Caco-2 (cell line): ENCODE results near the gene ERP29. TPM values are rescaled to one million over a fixed set of nuclear protein-coding genes. Genes with fewer than 3 reads are reported as not detected.

Experiments
- BruUV-seq: library from RNA; stranded (reverse); fragments of 400-500 nt; replicated peaks from 2 replicates; lab custom pipeline; 2021; lab: Mats Ljungman, UMichigan
- CTCF ChIA-PET: fragments of 300-600 bp; sonication (Branson Sonifier 250); formaldehyde crosslinking; loops from one replicate; lab custom pipeline; 2022; ENCODE audit warnings: antibody characterized with exemption; lab: Charles Lee
- POLR2A ChIA-PET: fragments of 300-600 bp; sonication (Branson Sonifier 250); formaldehyde crosslinking; loops from one replicate; lab custom pipeline; 2022; ENCODE audit warnings: antibody characterized with exemption; lab: Charles Lee
- DNase-seq, 2 experiments: peaks; one replicate each; pipeline versions ENCODE4 v3.0.0 to v3.0.0-alpha.2; 2020 to 2022
- H3K27me3 ChIP-seq: replicated peaks from 2 replicates; pipeline ENCODE4 v1.6.0; 2011; ENCODE audit warnings: low read length; ENCODE audit not compliant: control insufficient read depth, insufficient read depth
- H3K36me3 ChIP-seq: 2 replicates; pipeline ENCODE4 v1.5.1; 2011; ENCODE audit warnings: low read length; ENCODE audit not compliant: control insufficient read depth, insufficient read depth
- H3K4me1 ChIP-seq: fragments of 250-450 bp; sonication (Bioruptor Pico); 2 replicates; pipeline ENCODE4 v1.5.1; 2020; ENCODE audit warnings: mild to moderate bottlenecking
- H3K4me3 ChIP-seq: 2 replicates; pipeline ENCODE4 v1.5.1; 2011; ENCODE audit warnings: low read depth, mild to moderate bottlenecking, control low read depth, low read length
- H3K9me3 ChIP-seq: fragments of 250-450 bp; sonication (Bioruptor Pico); 2 replicates; pipeline ENCODE4 v1.5.1; 2020; ENCODE audit warnings: mild to moderate bottlenecking, moderate library complexity
- H3K27ac Mint-ChIP-seq: one replicate; pipeline ENCODE4 v1.8.0; 2022; ENCODE audit warnings: mixed read lengths; ENCODE audit not compliant: unreplicated experiment
- H3K27me3 Mint-ChIP-seq: one replicate; pipeline ENCODE4 v1.8.0; 2022; ENCODE audit warnings: mixed read lengths; ENCODE audit not compliant: insufficient read depth, unreplicated experiment
- H3K36me3 Mint-ChIP-seq: one replicate; pipeline ENCODE4 v1.8.0; 2022; ENCODE audit warnings: mild to moderate bottlenecking, mixed read lengths; ENCODE audit not compliant: insufficient read depth, unreplicated experiment
- H3K4me1 Mint-ChIP-seq: one replicate; pipeline ENCODE4 v1.8.0; 2022; ENCODE audit warnings: low read depth, mixed read lengths; ENCODE audit not compliant: unreplicated experiment
- H3K4me3 Mint-ChIP-seq: one replicate; pipeline ENCODE4 v1.8.0; 2022; ENCODE audit warnings: mild to moderate bottlenecking, moderate library complexity, mixed read lengths; ENCODE audit not compliant: unreplicated experiment
- H3K9me3 Mint-ChIP-seq: one replicate; pipeline ENCODE4 v1.8.0; 2022; ENCODE audit warnings: mixed read lengths; ENCODE audit not compliant: unreplicated experiment
- intact Hi-C: fragments of 100-400 bp; cut with micrococcal nuclease; formaldehyde crosslinking; loops from one replicate; pipeline ENCODE4 v1.10.0; 2022; ENCODE audit not compliant: unreplicated experiment
- total RNA-seq: library from RNA; stranded (reverse); gene quantifications from 2 replicates; pipeline ENCODE4 v1.2.3, GENCODE V29; 2022
- TF ChIP-seq, protein P1 (sequence below), 2 experiments: fragments of 200-600 bp in 1 of 2; IDR thresholded peaks; 1 replicate in 1 of 2; 2 replicates in 1 of 2; pipeline versions ENCODE4 v1.5.1 to v1.8.0; 2011 to 2022; ENCODE audit warnings: antibody characterized with exemption in 1 of 2, control low read depth in 1 of 2, inconsistent platforms in 1 of 2, low read depth in 1 of 2, low read length in 1 of 2, mild to moderate bottlenecking in 1 of 2, moderate library complexity in 1 of 2; ENCODE audit not compliant: insufficient read depth in 1 of 2, severe bottlenecking in 1 of 2, unreplicated experiment in 1 of 2

ERP29 gene
- total RNA-seq, 1 experiment from 2014 or later = 231 TPM

DNA sequence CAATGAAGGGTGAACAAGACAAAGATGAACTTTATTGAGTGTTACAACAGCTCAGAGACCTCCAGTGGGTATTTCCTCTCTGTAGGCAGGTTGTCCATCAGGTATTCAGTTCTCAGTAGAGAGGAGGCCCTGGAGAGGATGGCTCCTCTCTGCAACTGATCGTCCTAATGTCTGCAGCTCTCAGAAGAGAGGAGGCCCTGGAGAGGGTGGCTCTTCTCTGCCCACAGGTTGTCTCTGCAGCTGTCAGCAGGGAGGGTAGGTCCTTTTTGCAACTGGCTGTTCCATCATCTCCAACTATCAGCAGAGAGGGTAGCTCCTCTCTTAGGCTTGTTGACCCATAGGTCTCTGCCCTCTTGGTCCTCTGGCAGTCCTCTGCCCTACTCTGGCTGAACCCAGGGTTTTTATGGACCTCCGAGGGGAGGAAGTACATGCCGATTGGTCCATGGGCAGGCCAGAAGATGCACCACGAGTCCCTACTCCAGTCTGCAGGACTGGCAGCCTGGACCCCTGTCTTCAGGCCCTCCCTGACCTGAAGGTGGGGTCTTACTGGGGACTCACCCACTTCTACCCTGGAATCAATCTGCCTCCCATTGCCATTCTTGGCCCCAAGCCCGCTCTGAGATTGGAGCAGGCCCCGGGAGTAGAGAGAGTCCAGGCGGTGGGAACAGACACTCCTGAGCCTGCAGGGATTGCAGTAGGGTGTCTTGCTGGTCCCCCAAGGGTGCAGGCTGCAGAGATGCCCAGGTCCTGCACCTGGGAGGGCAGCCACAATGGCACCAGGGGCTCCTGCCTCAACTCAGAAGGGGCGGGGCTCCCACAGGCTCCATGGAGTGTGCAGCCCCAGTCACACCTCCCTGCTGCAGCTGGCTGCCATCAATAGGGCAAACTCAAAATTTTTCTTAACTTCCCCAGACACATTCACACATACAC lies 2.5 kb upstream of the ERP29 start:
- H3K4me1 Mint-ChIP-seq = peaks cover 15% of the 10 kb centered on the region
- H3K36me3 Mint-ChIP-seq = peaks cover 33% of the 10 kb centered on the region
- no peak overlapping the region for H3K4me3 ChIP-seq
- DNase-seq = no peak
- TF ChIP-seq, protein P1, sequence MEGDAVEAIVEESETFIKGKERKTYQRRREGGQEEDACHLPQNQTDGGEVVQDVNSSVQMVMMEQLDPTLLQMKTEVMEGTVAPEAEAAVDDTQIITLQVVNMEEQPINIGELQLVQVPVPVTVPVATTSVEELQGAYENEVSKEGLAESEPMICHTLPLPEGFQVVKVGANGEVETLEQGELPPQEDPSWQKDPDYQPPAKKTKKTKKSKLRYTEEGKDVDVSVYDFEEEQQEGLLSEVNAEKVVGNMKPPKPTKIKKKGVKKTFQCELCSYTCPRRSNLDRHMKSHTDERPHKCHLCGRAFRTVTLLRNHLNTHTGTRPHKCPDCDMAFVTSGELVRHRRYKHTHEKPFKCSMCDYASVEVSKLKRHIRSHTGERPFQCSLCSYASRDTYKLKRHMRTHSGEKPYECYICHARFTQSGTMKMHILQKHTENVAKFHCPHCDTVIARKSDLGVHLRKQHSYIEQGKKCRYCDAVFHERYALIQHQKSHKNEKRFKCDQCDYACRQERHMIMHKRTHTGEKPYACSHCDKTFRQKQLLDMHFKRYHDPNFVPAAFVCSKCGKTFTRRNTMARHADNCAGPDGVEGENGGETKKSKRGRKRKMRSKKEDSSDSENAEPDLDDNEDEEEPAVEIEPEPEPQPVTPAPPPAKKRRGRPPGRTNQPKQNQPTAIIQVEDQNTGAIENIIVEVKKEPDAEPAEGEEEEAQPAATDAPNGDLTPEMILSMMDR (IDR thresholded peaks at IDR 0.05; ENCODE audit: insufficient read depth in 1 of 2, low read depth in 1 of 2, low read length in 1 of 2, severe bottlenecking in 1 of 2, unreplicated experiment in 1 of 2) = no peak
- no peak overlapping the region for H3K27ac Mint-ChIP-seq
- no peaks in the 10 kb centered on the region for H3K27me3 ChIP-seq
- ChIA-PET CTCF (no interaction called here), POLR2A (no interaction called here)
- peak overlapping the region; percentile 90 for H3K4me3 Mint-ChIP-seq
- H3K27me3 Mint-ChIP-seq = no peaks in the 10 kb centered on the region
- peaks cover 14% of the 10 kb centered on the region for H3K4me1 ChIP-seq
- H3K36me3 ChIP-seq = no peaks in the 10 kb centered on the region
- BruUV-seq = no TSS peak
- intact Hi-C loops = loop anchor here (5.0 kb wide), 1 partner anchor 188 kb away; no protein-coding TSS in a partner anchor
- H3K9me3 ChIP-seq = no peaks in the 10 kb centered on the region
- H3K9me3 Mint-ChIP-seq = peaks cover 2% of the 10 kb centered on the region

DNA sequence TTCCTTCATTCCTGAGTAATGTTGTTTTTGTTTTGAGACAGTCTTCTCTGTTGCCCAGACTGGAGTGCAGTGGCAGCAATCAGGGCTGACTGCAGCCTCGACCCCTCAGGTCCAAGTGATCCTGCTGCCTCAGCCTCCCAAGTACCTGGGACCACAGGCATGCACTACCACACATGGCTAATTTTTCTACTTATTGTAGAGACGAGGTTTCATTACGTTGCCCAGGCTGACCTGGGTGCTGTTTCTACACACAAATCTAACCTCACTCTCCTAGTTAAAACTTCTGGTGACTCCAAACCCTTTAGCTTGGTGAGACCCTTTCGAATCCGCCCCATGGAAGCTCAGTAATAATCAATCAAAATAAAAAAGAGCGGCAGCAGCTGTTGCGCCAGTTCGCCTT lies 1.5 kb upstream of the ERP29 start:
- Mint-ChIP-seq H3K27ac (peak overlapping the region; percentile 91), H3K36me3 (peaks cover 43% of the 10 kb centered on the region), H3K4me3 (peak overlapping the region; percentile 90), H3K9me3 (peaks cover 10% of the 10 kb centered on the region), H3K27me3 (no peaks in the 10 kb centered on the region), H3K4me1 (peaks cover 14% of the 10 kb centered on the region)
- intact Hi-C loops = loop anchor here (2.0 to 5.0 kb wide), 2 partner anchors 67 to 189 kb away; no protein-coding TSS in a partner anchor
- TF ChIP-seq, protein P1 (IDR thresholded peaks at IDR 0.05; ENCODE audit: insufficient read depth in 1 of 2, low read depth in 1 of 2, low read length in 1 of 2, severe bottlenecking in 1 of 2, unreplicated experiment in 1 of 2) = no peak
- CTCF ChIA-PET = no interaction called here
- no TSS peak for BruUV-seq
- H3K4me1 ChIP-seq = peaks cover 7% of the 10 kb centered on the region; the same call in 1 of the 2 replicates
- no peaks in the 10 kb centered on the region for H3K9me3 ChIP-seq
- no peak for DNase-seq
- H3K27me3 ChIP-seq = no peaks in the 10 kb centered on the region
- H3K4me3 ChIP-seq = peak overlapping the region; percentile 62
- POLR2A ChIA-PET = interaction anchor here (0.6 kb wide), 1 partner anchor 79 kb away, joined by 3 read pairs; no protein-coding TSS in a partner anchor
- no peaks in the 10 kb centered on the region for H3K36me3 ChIP-seq
